H1 (cell line): Measurements from ENCODE around the gene FEV. TPM values are rescaled to one million over a fixed set of nuclear protein-coding genes. Genes with fewer than 3 reads are reported as not detected.

Experiments
- CTCF ChIA-PET: fragments of 300-600 bp; sonication (Branson Sonifier 250); formaldehyde crosslinking; loops from one replicate; lab custom pipeline; 2021; ENCODE audit not compliant: partially characterized antibody; lab: Charles Lee
- POLR2A ChIA-PET: fragments of 300-600 bp; sonication (Branson Sonifier 250); formaldehyde crosslinking; loops from one replicate; lab custom pipeline; 2021; ENCODE audit warnings: inconsistent platforms; ENCODE audit not compliant: partially characterized antibody; lab: Charles Lee
- DNase-seq, 2 experiments: peaks; one replicate each; pipeline versions ENCODE4 v3.0.0 to v3.0.0-alpha.2; 2010 to 2022; ENCODE audit warnings: low spot score in 2 of 2, low read depth in 1 of 2, mixed read lengths in 1 of 2
- FAIRE-seq: peaks from 2 replicates; lab custom pipeline; 2011; peaks lifted over from hg19 to GRCh38; lab: Jason Lieb, UNC
- H2AFZ ChIP-seq: 2 replicates; pipeline ENCODE4 v1.8.1; 2012; ENCODE audit warnings: low read length, inconsistent platforms
- H2AK5ac ChIP-seq: 2 replicates; pipeline ENCODE4 v1.6.1; 2013; ENCODE audit warnings: low read depth, low read length
- H2BK120ac ChIP-seq: replicated peaks from 2 replicates; pipeline ENCODE3; 2013; ENCODE audit warnings: low read depth, low read length, inconsistent platforms
- H2BK12ac ChIP-seq: 2 replicates; pipeline ENCODE4 v1.6.1; 2013; ENCODE audit warnings: low read depth, low read length
- H2BK15ac ChIP-seq: 2 replicates; pipeline ENCODE4 v1.6.1; 2013; ENCODE audit warnings: low read length
- H2BK20ac ChIP-seq: 2 replicates; pipeline ENCODE4 v1.6.1; 2013; ENCODE audit warnings: low read length
- H2BK5ac ChIP-seq: 2 replicates; pipeline ENCODE4 v1.6.1; 2013; ENCODE audit warnings: low read depth, low read length
- H3K14ac ChIP-seq: 2 replicates; pipeline ENCODE4 v1.6.1; 2013; ENCODE audit warnings: inconsistent platforms; ENCODE audit not compliant: insufficient read length
- H3K18ac ChIP-seq: 2 replicates; pipeline ENCODE4 v1.6.1; 2013; ENCODE audit warnings: low read length; ENCODE audit errors: extremely low read depth
- H3K23ac ChIP-seq: 2 replicates; pipeline ENCODE4 v1.6.1; 2013; ENCODE audit warnings: inconsistent platforms; ENCODE audit not compliant: insufficient read length
- H3K23me2 ChIP-seq: 2 replicates; pipeline ENCODE4 v1.6.1; 2013; ENCODE audit warnings: low read depth, low read length
- H3K27ac ChIP-seq: 2 replicates; pipeline ENCODE4 v1.6.1; 2011; ENCODE audit warnings: low read depth, low read length, inconsistent platforms
- H3K27me3 ChIP-seq, 4 experiments: replicated peaks in 1 of 4; 1 replicate in 1 of 4; 2 replicates in 3 of 4; pipeline versions ENCODE4 v1.6.1 to v1.8.1; 2011 to 2013; ENCODE audit warnings: low read length in 3 of 4, mild to moderate bottlenecking in 3 of 4, inconsistent platforms in 2 of 4, mixed read lengths in 2 of 4, moderate library complexity in 1 of 4; ENCODE audit not compliant: control insufficient read depth in 3 of 4, insufficient read depth in 3 of 4; ENCODE audit errors: extremely low read depth in 1 of 4
- H3K36me3 ChIP-seq, 4 experiments: 2 replicates each; pipeline versions ENCODE4 v1.6.1 to v1.8.1; 2011 to 2013; ENCODE audit warnings: mild to moderate bottlenecking in 4 of 4, low read length in 3 of 4, moderate library complexity in 2 of 4, control low read depth in 1 of 4, inconsistent platforms in 1 of 4; ENCODE audit not compliant: insufficient read depth in 4 of 4, control insufficient read depth in 2 of 4
- H3K4ac ChIP-seq: replicated peaks from 2 replicates; pipeline ENCODE3; 2013; ENCODE audit warnings: low read length, low read depth, mixed read lengths, inconsistent platforms; ENCODE audit not compliant: insufficient read length
- H3K4me1 ChIP-seq, 4 experiments: replicated peaks in 1 of 4; 1 replicate in 1 of 4; 2 replicates in 3 of 4; pipeline versions ENCODE4 v1.6.1 to v1.8.1; 2011 to 2013; ENCODE audit warnings: low read length in 3 of 4, inconsistent platforms in 2 of 4, mixed read lengths in 1 of 4; ENCODE audit not compliant: insufficient read depth in 4 of 4, control insufficient read depth in 3 of 4
- H3K4me2 ChIP-seq, 2 experiments: 2 replicates each; pipeline versions ENCODE4 v1.6.1 to v1.8.1; 2011 to 2013; ENCODE audit warnings: low read depth in 2 of 2, low read length in 2 of 2, control low read depth in 1 of 2, inconsistent platforms in 1 of 2, mild to moderate bottlenecking in 1 of 2; ENCODE audit not compliant: insufficient read depth in 1 of 2
- H3K4me3 ChIP-seq, 4 experiments: fragments of 200-600, 300-600 bp in 1 of 4; sonication (generic), shearing (Covaris generic), sonication (Bioruptor Twin) in 1 of 4; 2 replicates each; pipeline versions ENCODE4 v1.5.1 to v1.8.1; 2011 to 2016; ENCODE audit warnings: low read length in 4 of 4, low read depth in 3 of 4, control low read depth in 2 of 4, inconsistent platforms in 2 of 4, mild to moderate bottlenecking in 2 of 4, mixed read lengths in 1 of 4, moderate library complexity in 1 of 4; ENCODE audit not compliant: insufficient read depth in 2 of 4; ENCODE audit errors: extremely low read depth in 1 of 4
- H3K56ac ChIP-seq: replicated peaks from 2 replicates; pipeline ENCODE3; 2013; ENCODE audit warnings: low read depth, mild to moderate bottlenecking, mixed read lengths, low read length, inconsistent platforms; ENCODE audit not compliant: insufficient read length
- H3K79me1 ChIP-seq: 2 replicates; pipeline ENCODE4 v1.6.1; 2013; ENCODE audit warnings: low read depth, low read length, control low read depth
- H3K79me2 ChIP-seq, 2 experiments: 2 replicates each; pipeline versions ENCODE4 v1.6.1 to v1.8.1; 2012 to 2013; ENCODE audit warnings: low read length in 2 of 2, mild to moderate bottlenecking in 2 of 2, inconsistent platforms in 1 of 2; ENCODE audit not compliant: insufficient read depth in 2 of 2, control insufficient read depth in 1 of 2
- H3K9ac ChIP-seq, 4 experiments: replicated peaks in 1 of 4; 1 replicate in 1 of 4; 2 replicates in 3 of 4; pipeline versions ENCODE4 v1.6.1 to v1.8.1; 2011 to 2013; ENCODE audit warnings: low read depth in 3 of 4, low read length in 3 of 4, control low read depth in 2 of 4, mild to moderate bottlenecking in 2 of 4, moderate library complexity in 2 of 4, inconsistent platforms in 1 of 4; ENCODE audit errors: extremely low read depth in 1 of 4
- H3K9me3 ChIP-seq, 2 experiments: 2 replicates each; pipeline versions ENCODE4 v1.6.1 to v1.8.1; 2012 to 2013; ENCODE audit warnings: mild to moderate bottlenecking in 2 of 2, moderate library complexity in 2 of 2, control low read depth in 1 of 2, inconsistent platforms in 1 of 2, low read depth in 1 of 2, low read length in 1 of 2, mixed read lengths in 1 of 2; ENCODE audit not compliant: insufficient read depth in 2 of 2
- H4K20me1 ChIP-seq, 2 experiments: replicated peaks in 1 of 2; 2 replicates each; pipeline versions ENCODE3 to v1.8.1; 2011 to 2013; ENCODE audit warnings: inconsistent platforms in 2 of 2, low read length in 2 of 2, mild to moderate bottlenecking in 1 of 2; ENCODE audit not compliant: insufficient read depth in 2 of 2, control insufficient read depth in 1 of 2
- H4K5ac ChIP-seq: 2 replicates; pipeline ENCODE4 v1.6.1; 2013; ENCODE audit warnings: low read length, low read depth, mixed read lengths, inconsistent platforms; ENCODE audit not compliant: insufficient read length
- H4K8ac ChIP-seq: 2 replicates; pipeline ENCODE4 v1.8.0; 2013; ENCODE audit warnings: mild to moderate bottlenecking, moderate library complexity, low read length, inconsistent platforms; ENCODE audit not compliant: insufficient read depth; ENCODE audit errors: extremely low read depth
- H4K91ac ChIP-seq: replicated peaks from 2 replicates; pipeline ENCODE3; 2013; ENCODE audit warnings: low read length, mixed read lengths, inconsistent platforms; ENCODE audit not compliant: insufficient read length
- CBX5 ChIP-seq: fragments of 300-800, 300-1000 bp; sonication (generic); IDR thresholded peaks from 2 replicates; pipeline ENCODE4 v1.7.1; 2016; ENCODE audit warnings: antibody characterized with exemption, low read length, low read depth
- CBX8 ChIP-seq: fragments of 300-800, 300-1000 bp; sonication (generic); IDR thresholded peaks from 2 replicates; pipeline ENCODE4 v1.7.1; 2016; ENCODE audit warnings: low read depth, low read length, borderline replicate concordance
- CHD1 ChIP-seq: IDR thresholded peaks from 2 replicates; pipeline ENCODE4 v1.6.1; 2012; ENCODE audit warnings: low read depth, low read length, improper control_type of control experiment
- CHD2 ChIP-seq: IDR thresholded peaks from 2 replicates; pipeline ENCODE4 v1.6.1; 2012; ENCODE audit warnings: low read length, improper control_type of control experiment
- EGR1 ChIP-seq: IDR thresholded peaks from 2 replicates; pipeline ENCODE4 v1.6.1; 2011; ENCODE audit warnings: low read depth, low read length, borderline replicate concordance
- GABPA ChIP-seq: IDR thresholded peaks from 2 replicates; pipeline ENCODE4 v1.6.1; 2011; ENCODE audit warnings: mild to moderate bottlenecking, low read length, moderate library complexity, borderline replicate concordance; ENCODE audit not compliant: insufficient read depth
- HDAC6 ChIP-seq: IDR thresholded peaks from one replicate; pipeline ENCODE4 v1.7.1; 2012; ENCODE audit warnings: low read depth, mild to moderate bottlenecking, inconsistent platforms, low read length, moderate library complexity
- KDM4A ChIP-seq: IDR thresholded peaks from one replicate; pipeline ENCODE4 v1.7.1; 2012; ENCODE audit warnings: low read depth, mild to moderate bottlenecking, moderate library complexity, low read length, inconsistent platforms; ENCODE audit not compliant: severe bottlenecking
- KDM5A ChIP-seq: fragments of 200-600 bp; IDR thresholded peaks from 2 replicates; pipeline ENCODE4 v1.7.1; 2012; ENCODE audit warnings: mild to moderate bottlenecking, low read length, inconsistent platforms, mixed read lengths
- POLR2AphosphoS5 ChIP-seq: IDR thresholded peaks from 2 replicates; pipeline ENCODE4 v1.6.1; 2011; ENCODE audit warnings: low read depth, low read length
- RAD21 ChIP-seq, 2 experiments: IDR thresholded peaks in 1 of 2; conservative IDR thresholded peaks in 1 of 2; 2 replicates each; pipeline ENCODE4 v1.6.1; 2011; ENCODE audit warnings: low read depth in 2 of 2, low read length in 2 of 2, improper control_type of control experiment in 1 of 2, inconsistent platforms in 1 of 2, mild to moderate bottlenecking in 1 of 2, moderate library complexity in 1 of 2
- SIRT6 ChIP-seq: IDR thresholded peaks from one replicate; pipeline ENCODE4 v1.7.1; 2012; ENCODE audit warnings: low read length, inconsistent platforms
- SIX5 ChIP-seq: IDR thresholded peaks from 2 replicates; pipeline ENCODE4 v1.6.1; 2011; ENCODE audit warnings: mild to moderate bottlenecking, low read depth, low read length
- TAF1 ChIP-seq: IDR thresholded peaks from 2 replicates; pipeline ENCODE4 v1.6.1; 2011; ENCODE audit warnings: mild to moderate bottlenecking, low read depth, low read length
- TAF7 ChIP-seq: optimal IDR thresholded peaks from 2 replicates; pipeline ENCODE3; 2011; ENCODE audit warnings: low read depth, mild to moderate bottlenecking, inconsistent platforms, low read length, moderate library complexity, borderline replicate concordance
- WGBS, 2 experiments: shearing (Covaris generic) in 1 of 2; methylation state at CpG; one replicate each; pipeline versions ENCODE4 v1.1.6 to v1.1.7; 2013 to 2015; ENCODE audit warnings: low lambda C conversion rate in 2 of 2, mixed read lengths in 2 of 2, inconsistent platforms in 1 of 2, low coverage in 1 of 2, missing lambda C conversion rate in 1 of 2; ENCODE audit not compliant: insufficient replicate concordance in 2 of 2, insufficient coverage in 1 of 2, insufficient read length in 1 of 2; ENCODE audit errors: extremely low coverage in 1 of 2, missing lambda C conversion rate in 1 of 2; 5-methylcytosine and 5-hydroxymethylcytosine counted together
- polyA plus RNA-seq, 7 experiments: library from polyadenylated mRNA; depleted of rRNA in 3 of 7; stranded (reverse) in 5 of 7; unstranded in 2 of 7; fragments of >200 nt in 5 of 7; fragments of 200-250 nt in 2 of 7; gene quantifications; 1 replicate in 5 of 7; 2 replicates in 1 of 7; 4 replicates in 1 of 7; pipeline versions ENCODE4 v1.2.1 to v1.2.3, GENCODE V29; 2011 to 2013; ENCODE audit warnings: missing spikeins in 2 of 7, mixed read lengths in 2 of 7
- total RNA-seq: library from RNA; stranded (reverse); fragmentation: NEBNext Ultra II Directional; extraction: Animal tissue kit (Norgen Biotek cat#: 25700); gene quantifications from 2 replicates; pipeline ENCODE4 v1.2.1, GENCODE V29; 2021

FEV gene
- total and polyA plus RNA-seq, 2 of the 8 experiments (the other 6 are each of a cell fraction or from before 2014, with no cell fraction given), result not detected

- H3K36me3 ChIP-seq, result no peaks in the 10 kb centered on the region
- H3K4me2 ChIP-seq, result no peak overlapping the region
- H3K23me2 ChIP-seq, result no peaks in the 10 kb centered on the region
- DNase-seq (no peak), FAIRE-seq (no peak)
- no peaks in the 10 kb centered on the region for H3K4me1 ChIP-seq
- no peaks in the 10 kb centered on the region for H3K79me2 ChIP-seq
- H3K4me3 ChIP-seq, result no peak overlapping the region
- no peak overlapping the region for H2AFZ ChIP-seq
- CTCF ChIA-PET, result interaction anchor here (0.8 to 6.9 kb wide), 10 partner anchors 9 to 141 kb away, joined by 3 to 53 read pairs (median 6); no protein-coding TSS in a partner anchor
- WGBS, 2 experiments, result 82% methylated on average over 11 of the region's 11 CpGs; no CpG with 5 or more reads in 1 of the 2 experiments
- peaks cover 0 to 1% of the 10 kb centered on the region in 2 experiments for H4K20me1 ChIP-seq
- H2BK20ac ChIP-seq, result no peak overlapping the region
- H2BK120ac ChIP-seq, result no peak overlapping the region
- no peak overlapping the region for H3K23ac ChIP-seq
- H3K18ac ChIP-seq, result no peak overlapping the region
- H2AK5ac ChIP-seq, result no peak overlapping the region
- no peak overlapping the region for H4K91ac ChIP-seq
- H3K9me3 ChIP-seq, result no peaks in the 10 kb centered on the region
- H2BK12ac ChIP-seq, result no peak overlapping the region
- H2BK5ac ChIP-seq, result no peak overlapping the region
- no peak overlapping the region for H2BK15ac ChIP-seq
- peaks cover 1 to 8% (median 4%) of the 10 kb centered on the region in 4 experiments; a peak in 5 of 7 replicates for H3K27me3 ChIP-seq
- no peak overlapping the region for H3K14ac ChIP-seq
- no peak overlapping the region for H3K9ac ChIP-seq
- no peaks in the 10 kb centered on the region for H3K79me1 ChIP-seq
- H4K5ac ChIP-seq, result no peak overlapping the region
- POLR2A ChIA-PET, result no interaction called here
- no peak overlapping the region for H3K56ac ChIP-seq
- H3K4ac ChIP-seq, result no peak overlapping the region
- H3K27ac ChIP-seq, result no peak overlapping the region
- no peak overlapping the region; the same call in 1 of the 2 replicates for H4K8ac ChIP-seq
- TF ChIP-seq TAF7 (no peak), EGR1 (no peak), KDM4A (no peak), SIX5 (no peak), CBX8 (no peak), RAD21 (IDR thresholded peaks at IDR 0.05 in 1 of 2, conservative IDR thresholded peaks at IDR 0.05 in 1 of 2; ENCODE audit: low read depth in 2 of 2, low read length in 2 of 2) (no peak), CBX5 (no peak), HDAC6 (no peak), CHD1 (no peak), GABPA (no peak), POLR2AphosphoS5 (no peak), SIRT6 (no peak), KDM5A (no peak), TAF1 (no peak), CHD2 (no peak)
Observed at GRCh38 chr2:219016721-219017120, 31.7 kb upstream of the FEV start.
